Measurements from ENCODE around the gene GALNT17.

DNA sequence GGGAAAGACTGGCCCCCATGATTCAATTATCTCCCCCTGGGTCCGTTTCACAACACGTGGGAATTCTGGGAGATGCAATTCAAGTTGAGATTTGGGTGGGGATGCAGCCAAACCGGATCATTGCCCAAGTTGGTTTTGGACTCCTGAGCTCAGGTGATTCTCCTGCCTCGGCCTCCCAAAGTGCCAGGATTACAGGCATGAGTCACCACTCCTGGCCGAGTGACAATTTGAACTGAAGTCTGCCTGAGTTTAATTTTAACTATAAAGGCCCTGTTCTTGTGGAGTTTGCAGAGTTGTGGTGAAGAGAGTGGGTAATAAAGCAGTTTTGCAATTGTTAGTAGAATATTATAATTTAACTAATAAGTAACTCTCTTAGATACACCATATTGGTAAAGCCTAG lies 78.3 kb downstream of the GALNT17 start:
- TF ChIP-seq POLR2AphosphoS5 (IDR thresholded peaks at IDR 0.05; ENCODE audit: low read depth, low read length), result no peak
- TF ChIP-seq, protein P1, sequence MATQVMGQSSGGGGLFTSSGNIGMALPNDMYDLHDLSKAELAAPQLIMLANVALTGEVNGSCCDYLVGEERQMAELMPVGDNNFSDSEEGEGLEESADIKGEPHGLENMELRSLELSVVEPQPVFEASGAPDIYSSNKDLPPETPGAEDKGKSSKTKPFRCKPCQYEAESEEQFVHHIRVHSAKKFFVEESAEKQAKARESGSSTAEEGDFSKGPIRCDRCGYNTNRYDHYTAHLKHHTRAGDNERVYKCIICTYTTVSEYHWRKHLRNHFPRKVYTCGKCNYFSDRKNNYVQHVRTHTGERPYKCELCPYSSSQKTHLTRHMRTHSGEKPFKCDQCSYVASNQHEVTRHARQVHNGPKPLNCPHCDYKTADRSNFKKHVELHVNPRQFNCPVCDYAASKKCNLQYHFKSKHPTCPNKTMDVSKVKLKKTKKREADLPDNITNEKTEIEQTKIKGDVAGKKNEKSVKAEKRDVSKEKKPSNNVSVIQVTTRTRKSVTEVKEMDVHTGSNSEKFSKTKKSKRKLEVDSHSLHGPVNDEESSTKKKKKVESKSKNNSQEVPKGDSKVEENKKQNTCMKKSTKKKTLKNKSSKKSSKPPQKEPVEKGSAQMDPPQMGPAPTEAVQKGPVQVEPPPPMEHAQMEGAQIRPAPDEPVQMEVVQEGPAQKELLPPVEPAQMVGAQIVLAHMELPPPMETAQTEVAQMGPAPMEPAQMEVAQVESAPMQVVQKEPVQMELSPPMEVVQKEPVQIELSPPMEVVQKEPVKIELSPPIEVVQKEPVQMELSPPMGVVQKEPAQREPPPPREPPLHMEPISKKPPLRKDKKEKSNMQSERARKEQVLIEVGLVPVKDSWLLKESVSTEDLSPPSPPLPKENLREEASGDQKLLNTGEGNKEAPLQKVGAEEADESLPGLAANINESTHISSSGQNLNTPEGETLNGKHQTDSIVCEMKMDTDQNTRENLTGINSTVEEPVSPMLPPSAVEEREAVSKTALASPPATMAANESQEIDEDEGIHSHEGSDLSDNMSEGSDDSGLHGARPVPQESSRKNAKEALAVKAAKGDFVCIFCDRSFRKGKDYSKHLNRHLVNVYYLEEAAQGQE (IDR thresholded peaks at IDR 0.05; ENCODE audit: insufficient read depth in 1 of 2, low read depth in 2 of 2, low read length in 1 of 2), result no peak
- TF ChIP-seq, protein P2, sequence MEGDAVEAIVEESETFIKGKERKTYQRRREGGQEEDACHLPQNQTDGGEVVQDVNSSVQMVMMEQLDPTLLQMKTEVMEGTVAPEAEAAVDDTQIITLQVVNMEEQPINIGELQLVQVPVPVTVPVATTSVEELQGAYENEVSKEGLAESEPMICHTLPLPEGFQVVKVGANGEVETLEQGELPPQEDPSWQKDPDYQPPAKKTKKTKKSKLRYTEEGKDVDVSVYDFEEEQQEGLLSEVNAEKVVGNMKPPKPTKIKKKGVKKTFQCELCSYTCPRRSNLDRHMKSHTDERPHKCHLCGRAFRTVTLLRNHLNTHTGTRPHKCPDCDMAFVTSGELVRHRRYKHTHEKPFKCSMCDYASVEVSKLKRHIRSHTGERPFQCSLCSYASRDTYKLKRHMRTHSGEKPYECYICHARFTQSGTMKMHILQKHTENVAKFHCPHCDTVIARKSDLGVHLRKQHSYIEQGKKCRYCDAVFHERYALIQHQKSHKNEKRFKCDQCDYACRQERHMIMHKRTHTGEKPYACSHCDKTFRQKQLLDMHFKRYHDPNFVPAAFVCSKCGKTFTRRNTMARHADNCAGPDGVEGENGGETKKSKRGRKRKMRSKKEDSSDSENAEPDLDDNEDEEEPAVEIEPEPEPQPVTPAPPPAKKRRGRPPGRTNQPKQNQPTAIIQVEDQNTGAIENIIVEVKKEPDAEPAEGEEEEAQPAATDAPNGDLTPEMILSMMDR (IDR thresholded peaks at IDR 0.05), result no peak
